Measurements from ENCODE around the gene ADORA1.

ADORA1 gene

GRCh38 chr1:203117611-203118575, 9.6 kb upstream of the ADORA1 start:
- Histone ChIP-seq H3K27ac (no peak overlapping the region), H3K9me3 (no peaks in the 10 kb centered on the region), H3K36me3 (no peaks in the 10 kb centered on the region), H3K4me3 (no peak overlapping the region), H3K27me3 (no peaks in the 10 kb centered on the region), H3K9ac (no peak overlapping the region), H4K20me1 (no peaks in the 10 kb centered on the region), H3K4me1 (peaks cover 33% of the 10 kb centered on the region), H3K4me2 (peak overlapping the region; percentile 4; the same call in 1 of the 2 replicates)
- no peak for TF ChIP-seq Cebpa-rat (IDR thresholded peaks at IDR 0.05)

GRCh38 chr1:203120325-203121153, 7.0 kb upstream of the ADORA1 start:
- TF ChIP-seq Cebpa-rat (IDR thresholded peaks at IDR 0.05) = no peak
- H3K36me3 ChIP-seq = no peaks in the 10 kb centered on the region
- H3K27me3 ChIP-seq = peaks cover 2% of the 10 kb centered on the region; the same call in 1 of the 2 replicates
- H3K27ac ChIP-seq = no peak overlapping the region
- H3K4me3 ChIP-seq = no peak overlapping the region
- H3K9ac ChIP-seq = no peak overlapping the region
- H3K4me2 ChIP-seq = peak overlapping the region; percentile 64
- H3K9me3 ChIP-seq = no peaks in the 10 kb centered on the region
- H4K20me1 ChIP-seq = no peaks in the 10 kb centered on the region
- peaks cover 60% of the 10 kb centered on the region for H3K4me1 ChIP-seq

- Histone ChIP-seq H4K20me1 (no peaks in the 10 kb centered on the region), H3K36me3 (no peaks in the 10 kb centered on the region), H3K27ac (no peak overlapping the region), H3K4me3 (no peak overlapping the region), H3K27me3 (peaks cover 11% of the 10 kb centered on the region), H3K4me2 (peak overlapping the region; percentile 64), H3K9me3 (no peaks in the 10 kb centered on the region), H3K4me1 (peaks cover 68% of the 10 kb centered on the region), H3K9ac (no peak overlapping the region)
- TF ChIP-seq Cebpa-rat (IDR thresholded peaks at IDR 0.05) = no peak
Measured at GRCh38 chr1:203121186-203122015, 6.1 kb upstream of the ADORA1 start.

- peaks cover 19% of the 10 kb centered on the region for H3K27me3 ChIP-seq
- TF ChIP-seq Cebpa-rat (IDR thresholded peaks at IDR 0.05) = no peak
Measured at GRCh38 chr1:203122159-203122558, 5.4 kb upstream of the ADORA1 start.

GRCh38 chr1:203124011-203124410, 3.5 kb upstream of the ADORA1 start:
- no peak for TF ChIP-seq Cebpa-rat (IDR thresholded peaks at IDR 0.05)
- no peaks in the 10 kb centered on the region for H4K20me1 ChIP-seq
- H3K9ac ChIP-seq = no peak overlapping the region
- no peak overlapping the region for H3K4me3 ChIP-seq
- no peaks in the 10 kb centered on the region for H3K9me3 ChIP-seq
- H3K4me2 ChIP-seq = peak overlapping the region; percentile 62
- peaks cover 75% of the 10 kb centered on the region for H3K4me1 ChIP-seq
- H3K36me3 ChIP-seq = no peaks in the 10 kb centered on the region
- H3K27me3 ChIP-seq = peaks cover 37% of the 10 kb centered on the region
- peak overlapping the region; percentile 44; the same call in 1 of the 2 replicates for H3K27ac ChIP-seq

More at GRCh38 chr1:203122159-203122558, 5.4 kb upstream of the ADORA1 start:
- Histone ChIP-seq H3K4me3 (no peak overlapping the region), H3K4me1 (peaks cover 76% of the 10 kb centered on the region), H4K20me1 (no peaks in the 10 kb centered on the region), H3K9ac (no peak overlapping the region), H3K4me2 (peak overlapping the region; percentile 64), H3K36me3 (no peaks in the 10 kb centered on the region), H3K9me3 (no peaks in the 10 kb centered on the region), H3K27ac (no peak overlapping the region)

- Histone ChIP-seq H3K4me2 (peak overlapping the region; percentile 62), H3K4me3 (no peak overlapping the region), H3K4me1 (peaks cover 78% of the 10 kb centered on the region), H3K27ac (peak overlapping the region; percentile 44; the same call in 1 of the 2 replicates), H3K9me3 (no peaks in the 10 kb centered on the region), H3K36me3 (no peaks in the 10 kb centered on the region), H3K27me3 (peaks cover 44% of the 10 kb centered on the region), H4K20me1 (no peaks in the 10 kb centered on the region), H3K9ac (no peak overlapping the region)
- no peak for TF ChIP-seq Cebpa-rat (IDR thresholded peaks at IDR 0.05)
Measured at GRCh38 chr1:203124546-203125317, 2.8 kb upstream of the ADORA1 start.

- Histone ChIP-seq H3K9ac (no peak overlapping the region), H3K36me3 (no peaks in the 10 kb centered on the region), H3K27me3 (peaks cover 44% of the 10 kb centered on the region), H3K4me3 (no peak overlapping the region), H3K4me1 (peaks cover 83% of the 10 kb centered on the region), H3K9me3 (no peaks in the 10 kb centered on the region), H3K27ac (no peak overlapping the region), H4K20me1 (no peaks in the 10 kb centered on the region), H3K4me2 (peak overlapping the region; percentile 62)
- no peak for TF ChIP-seq Cebpa-rat (IDR thresholded peaks at IDR 0.05)
Measured at GRCh38 chr1:203126151-203126865, 1.2 kb upstream of the ADORA1 start.

Data from BLaER1 (cell line).